ENCODE data around the gene KRT77. TPM values are rescaled to one million over a fixed set of nuclear protein-coding genes. Genes with fewer than 3 reads are reported as not detected.
A peak's percentile ranks its signal among the peaks of the same experiment; 100 is the strongest.

Gene KRT77
- total RNA-seq, 2 donors from 2014 or later = not detected

GRCh38 chr12:52645120-52645761 lies 58.1 kb downstream of the KRT77 start:
- no peak for DNase-seq
- ATAC-seq = peak; percentile 60
- intact Hi-C loops (cut with DNase I, micrococcal nuclease) = no loop called here

GRCh38 chr12:52644078-52644415 lies 59.3 kb downstream of the KRT77 start:
- intact Hi-C loops (cut with DNase I, micrococcal nuclease) = no loop called here
- no peak for ATAC-seq
- no peak for DNase-seq

- intact Hi-C loops (cut with DNase I, micrococcal nuclease) = no loop called here
- DNase-seq (no peak), ATAC-seq (no peak)
These were observed 59.9 kb downstream of the KRT77 start for GRCh38 chr12:52643233-52644077.

GRCh38 chr12:52641468-52641867 lies 61.9 kb downstream of the KRT77 start:
- intact Hi-C loops (cut with DNase I, micrococcal nuclease) = no loop called here

More at GRCh38 chr12:52641468-52641867, 61.9 kb downstream of the KRT77 start:
- DNase-seq = no peak
- ATAC-seq = no peak

Other genes starting within 250 kb of the KRT77 start
- gene KRT6C, start 229.7 kb downstream of the KRT77 start, total RNA-seq = not detected
- gene KRT6A, start 210.3 kb downstream of the KRT77 start, total RNA-seq = not detected
- under 1 TPM in 1 of 2 donors, not detected in 1; 0.24 TPM for gene KRT5, start 183.1 kb downstream of the KRT77 start, total RNA-seq
- gene KRT71, start 150.4 kb downstream of the KRT77 start, total RNA-seq = not detected
- gene KRT74, start 129.7 kb downstream of the KRT77 start, total RNA-seq = not detected
- gene KRT72, start 102.1 kb downstream of the KRT77 start, total RNA-seq = not detected
- not detected for gene KRT73, start 85.0 kb downstream of the KRT77 start, total RNA-seq
- not detected for gene KRT2, start 51.3 kb downstream of the KRT77 start, total RNA-seq
- not detected for gene KRT1, start 23.1 kb downstream of the KRT77 start, total RNA-seq
- gene KRT76, start 73.8 kb upstream of the KRT77 start, total RNA-seq = not detected
- not detected for gene KRT3, start 92.6 kb upstream of the KRT77 start, total RNA-seq
- gene KRT4, start 110.6 kb upstream of the KRT77 start, total RNA-seq = not detected
- gene KRT79, start 130.8 kb upstream of the KRT77 start, total RNA-seq = not detected
- gene KRT78, start 145.5 kb upstream of the KRT77 start, total RNA-seq = not detected
- 1,000 to 10,000 TPM; 4,047 to 4,291 TPM for gene KRT8, start 201.6 kb upstream of the KRT77 start, total RNA-seq
- 100 to 1,000 TPM; 815 to 912 TPM for gene KRT18, start 245.6 kb upstream of the KRT77 start, total RNA-seq

All from left colon (tissue), 2 donors.